Endometrium (tissue), 2 donors: Measurements from ENCODE around the gene CCNT2.
"Not testable (repeated sequence)": the region's sequence is repeated elsewhere in the genome, so short reads cannot be mapped to it uniquely, and the experiment has no call there.

Experiments
- FAIRE-seq: peaks from 2 replicates; lab custom pipeline; 2012; peaks lifted over from hg19 to GRCh38; lab: Jason Lieb, UNC
- donor health status: control.
- donor health status: control.

Gene CCNT2

DNA sequence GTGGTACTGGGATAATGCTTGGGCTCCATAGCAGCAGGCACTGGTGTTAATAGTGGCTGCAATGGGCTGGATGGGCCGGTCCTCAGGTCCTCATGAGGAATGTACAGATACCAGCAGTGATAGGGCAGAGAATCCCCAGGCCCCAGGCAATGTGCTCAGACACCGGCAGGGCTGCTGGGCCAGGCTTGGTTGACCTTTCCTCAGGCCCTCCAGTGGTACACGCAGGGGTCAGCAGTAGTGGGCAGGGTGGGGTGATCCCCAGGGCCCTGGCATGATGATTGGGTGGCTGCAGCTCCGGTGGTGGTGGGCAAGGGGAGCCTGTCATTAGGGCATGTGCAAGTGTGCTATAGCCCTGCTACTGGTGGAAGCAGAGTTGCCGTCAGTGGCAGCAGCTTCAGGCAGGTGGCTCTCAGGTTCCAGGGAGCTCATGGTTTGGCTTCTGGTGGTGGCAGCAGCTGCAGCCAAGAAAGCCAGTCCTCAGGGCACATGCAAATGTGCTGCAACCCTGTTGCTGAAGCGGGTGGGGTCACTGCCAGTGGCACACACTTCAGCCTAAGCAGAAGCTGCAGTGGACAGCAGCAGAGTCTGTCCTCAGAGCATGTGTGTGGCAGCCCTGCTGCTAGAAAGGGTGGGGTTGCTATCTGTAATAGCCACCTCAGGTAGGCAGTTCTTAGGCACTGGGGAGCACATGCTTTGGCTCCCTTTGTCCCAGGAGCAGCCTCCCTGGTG lies 56.8 kb downstream of the CCNT2 start:
- FAIRE-seq = no peak

DNA sequence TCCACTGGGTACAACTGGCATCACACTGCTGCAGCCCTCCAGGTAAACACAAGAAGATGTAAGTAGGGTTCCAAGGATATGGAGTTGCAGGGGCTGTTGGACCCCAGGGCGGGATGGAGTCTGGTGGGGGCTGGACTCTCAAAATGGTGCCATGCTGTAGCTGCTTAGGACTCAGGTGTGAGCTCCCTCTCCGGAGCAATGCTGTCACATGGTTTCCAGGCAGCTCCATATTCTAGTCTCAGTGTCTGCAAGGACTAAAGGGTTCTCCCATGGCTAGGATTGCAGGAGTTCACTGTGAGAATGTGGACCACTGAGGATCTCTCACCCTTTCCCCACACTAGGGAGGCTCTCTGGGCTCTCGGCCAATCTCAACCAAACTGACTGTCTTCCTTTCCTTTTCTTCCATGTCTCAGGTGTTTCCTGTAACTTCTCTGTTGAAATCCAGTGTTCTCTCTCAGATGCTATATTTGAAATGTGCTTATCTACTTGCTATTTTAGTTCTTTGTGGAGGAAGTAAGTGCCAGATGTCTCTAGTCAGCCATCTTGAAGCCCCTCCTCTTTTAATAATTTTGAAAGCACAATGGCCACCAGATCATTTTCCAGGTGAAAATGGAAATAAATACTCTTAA lies 57.6 kb downstream of the CCNT2 start:
- no peak for FAIRE-seq

DNA sequence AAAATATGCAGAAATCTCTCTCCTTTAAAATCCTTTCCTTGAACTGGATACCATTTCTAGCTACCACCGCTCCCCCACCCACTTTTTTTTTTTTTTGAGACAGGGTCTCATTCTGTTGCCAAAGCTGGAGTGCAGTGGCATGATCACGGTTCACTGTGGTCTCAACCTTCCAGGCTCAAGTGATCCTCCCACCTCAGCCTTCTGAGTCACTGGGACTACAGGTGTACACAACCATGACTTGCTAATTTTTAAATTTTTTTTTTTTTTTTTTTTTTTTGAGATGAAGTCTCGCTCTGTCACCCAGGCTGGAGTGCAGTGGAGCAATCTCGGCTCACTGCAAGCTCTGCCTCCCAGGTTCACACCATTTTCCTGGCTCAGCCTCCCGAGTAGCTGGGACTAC lies 58.5 kb downstream of the CCNT2 start:
- not testable (repeated sequence) for FAIRE-seq

DNA sequence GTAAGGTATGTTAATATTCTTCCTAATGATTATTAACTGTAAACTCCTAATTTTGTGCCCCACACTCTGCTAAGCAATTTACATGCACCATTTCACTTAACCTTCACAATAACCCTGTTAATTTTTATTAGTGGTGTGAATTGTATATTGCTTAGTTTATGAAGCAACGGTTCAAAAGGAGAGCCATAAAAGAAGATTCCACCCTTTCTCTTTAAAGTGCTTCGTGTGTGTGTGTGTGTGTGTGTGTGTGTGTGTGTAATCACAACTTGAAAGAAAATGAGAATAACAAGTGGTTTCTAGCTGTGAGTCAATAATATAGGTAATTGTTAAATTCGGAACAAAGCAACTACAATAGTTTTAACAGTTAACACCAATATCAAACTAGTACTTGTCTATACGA lies 60.6 kb downstream of the CCNT2 start:
- no peak for FAIRE-seq

DNA sequence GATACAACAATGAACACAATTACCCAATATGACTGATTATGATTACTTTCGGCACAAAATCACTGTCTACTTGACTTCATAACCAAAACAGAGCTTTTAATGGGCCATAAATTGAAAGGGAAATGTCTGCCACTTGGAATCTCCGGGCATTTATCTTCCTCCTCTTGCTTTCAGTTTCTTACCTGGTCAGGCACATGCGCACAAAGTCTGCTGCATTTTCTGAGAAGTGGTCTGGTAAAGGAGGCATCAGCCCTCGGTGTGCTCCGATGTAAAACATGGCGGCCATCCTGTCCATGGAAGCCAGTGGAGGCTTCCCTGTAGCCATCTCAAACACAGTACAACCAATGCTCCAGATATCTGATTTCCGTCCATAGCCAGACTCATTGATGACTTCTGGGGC lies 62.0 kb downstream of the CCNT2 start:
- no peak for FAIRE-seq

- no peak for FAIRE-seq
Measured at GRCh38 chr2:134982603-134983002, 64.0 kb downstream of the CCNT2 start.

- FAIRE-seq = no peak
Measured at GRCh38 chr2:134985061-134985460, 66.4 kb downstream of the CCNT2 start.

DNA sequence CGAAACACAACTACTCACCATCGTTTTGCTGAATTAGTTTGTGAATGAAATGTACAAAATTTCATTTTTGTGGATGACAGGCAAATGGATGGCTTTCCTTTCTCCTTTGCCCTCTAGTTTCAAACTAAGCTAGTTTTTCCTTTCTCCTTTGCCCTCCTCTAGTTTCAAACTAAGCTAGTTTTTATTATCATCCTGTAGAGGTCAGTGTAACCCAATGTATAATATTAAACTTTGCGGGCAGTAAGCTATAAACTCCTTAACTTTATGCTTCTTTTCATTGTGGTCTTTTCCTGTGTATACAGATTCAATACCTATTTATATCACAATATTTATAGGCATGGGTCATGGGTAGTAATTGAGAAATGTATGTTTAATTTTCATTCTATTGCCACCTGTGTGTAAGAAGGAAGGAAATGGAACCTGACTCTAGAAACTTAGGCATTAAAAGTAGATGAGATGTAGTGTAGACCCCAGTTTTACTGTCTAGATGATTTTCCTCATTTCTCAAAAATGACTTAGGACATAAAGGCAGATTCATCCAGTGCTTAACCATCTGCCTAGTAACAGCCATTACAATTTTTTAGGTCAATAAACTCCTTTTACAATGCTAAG lies 70.5 kb downstream of the CCNT2 start:
- peak; percentile 88 for FAIRE-seq

- FAIRE-seq = no peak
Measured at GRCh38 chr2:134999521-134999920, 80.9 kb downstream of the CCNT2 start.

DNA sequence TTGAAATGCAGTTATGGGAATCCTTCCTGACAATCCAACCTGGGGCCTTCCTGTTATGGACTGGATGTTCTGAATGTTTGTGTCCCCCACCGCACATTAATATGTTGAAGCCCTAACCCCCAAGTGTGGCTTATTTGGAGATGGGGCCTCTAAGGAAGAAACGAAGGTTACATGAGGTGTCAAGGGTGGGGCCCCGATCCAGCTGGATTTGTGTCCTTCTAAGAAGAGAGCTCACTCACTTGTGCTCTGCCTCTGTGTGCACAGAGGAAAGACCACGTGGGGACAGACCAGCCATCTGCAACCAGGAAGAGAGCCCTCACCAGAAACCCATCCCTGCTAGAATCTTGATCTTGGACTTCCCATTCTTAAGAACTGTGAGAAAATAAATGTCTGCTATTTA lies 84.2 kb downstream of the CCNT2 start:
- FAIRE-seq = no peak

GRCh38 chr2:135004005-135004746 lies 85.6 kb downstream of the CCNT2 start:
- FAIRE-seq = peak; percentile 46

GRCh38 chr2:135005753-135006152 lies 87.1 kb downstream of the CCNT2 start:
- FAIRE-seq = no peak
